T-helper 1 cell treated with Interleukin-12 subunit alpha and Interleukin-12 subunit beta and Interleukin-4 antibody, amounts not matched to agents 30 μg/mL and 1 μg/mL, for 36 hours (primary cell): ENCODE results near the gene PLA2G4E.
A peak's percentile ranks its signal among the peaks of the same experiment; 100 is the strongest.

Experiments
- H3K27ac Mint-ChIP-seq: one replicate; pipeline ENCODE4 v1.8.0; 2021; ENCODE audit warnings: mild to moderate bottlenecking, mixed read lengths
- H3K27me3 Mint-ChIP-seq: one replicate; pipeline ENCODE4 v1.8.0; 2021; ENCODE audit warnings: low read depth, mixed read lengths
- H3K36me3 Mint-ChIP-seq: one replicate; pipeline ENCODE4 v1.8.0; 2021; ENCODE audit warnings: low read depth, mixed read lengths
- H3K4me1 Mint-ChIP-seq: one replicate; pipeline ENCODE4 v1.8.0; 2021; ENCODE audit warnings: low read depth, mixed read lengths
- H3K4me3 Mint-ChIP-seq: one replicate; pipeline ENCODE4 v1.8.0; 2021; ENCODE audit warnings: mild to moderate bottlenecking, moderate library complexity, mixed read lengths
- H3K9me3 Mint-ChIP-seq: one replicate; pipeline ENCODE4 v1.8.0; 2021; ENCODE audit warnings: mixed read lengths

Gene PLA2G4E

DNA sequence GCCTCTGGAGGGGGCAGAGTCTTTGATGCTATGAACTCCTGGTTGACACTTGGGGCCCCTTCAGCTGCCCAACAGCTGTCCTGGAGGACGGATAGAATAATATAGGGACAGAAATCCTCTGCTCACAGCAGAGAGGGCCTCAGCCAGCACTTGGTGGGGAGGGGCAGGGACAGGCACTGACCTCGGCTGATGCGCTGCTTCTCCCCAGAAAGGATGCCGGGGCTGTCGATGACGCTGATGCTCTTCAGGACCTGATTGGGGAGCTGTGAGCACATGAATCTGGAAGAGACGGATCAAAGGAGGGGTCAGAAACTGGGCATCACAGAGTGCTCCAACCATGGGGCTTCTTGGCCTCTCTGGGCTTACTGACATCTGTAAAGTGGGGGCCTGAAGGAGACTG, 78.0 kb downstream of the PLA2G4E start:
- Mint-ChIP-seq H3K27me3 (no peaks in the 10 kb centered on the region), H3K9me3 (no peaks in the 10 kb centered on the region), H3K4me3 (no peak overlapping the region), H3K4me1 (peaks cover 35% of the 10 kb centered on the region), H3K27ac (peak overlapping the region; percentile 63), H3K36me3 (peaks cover 31% of the 10 kb centered on the region)

DNA sequence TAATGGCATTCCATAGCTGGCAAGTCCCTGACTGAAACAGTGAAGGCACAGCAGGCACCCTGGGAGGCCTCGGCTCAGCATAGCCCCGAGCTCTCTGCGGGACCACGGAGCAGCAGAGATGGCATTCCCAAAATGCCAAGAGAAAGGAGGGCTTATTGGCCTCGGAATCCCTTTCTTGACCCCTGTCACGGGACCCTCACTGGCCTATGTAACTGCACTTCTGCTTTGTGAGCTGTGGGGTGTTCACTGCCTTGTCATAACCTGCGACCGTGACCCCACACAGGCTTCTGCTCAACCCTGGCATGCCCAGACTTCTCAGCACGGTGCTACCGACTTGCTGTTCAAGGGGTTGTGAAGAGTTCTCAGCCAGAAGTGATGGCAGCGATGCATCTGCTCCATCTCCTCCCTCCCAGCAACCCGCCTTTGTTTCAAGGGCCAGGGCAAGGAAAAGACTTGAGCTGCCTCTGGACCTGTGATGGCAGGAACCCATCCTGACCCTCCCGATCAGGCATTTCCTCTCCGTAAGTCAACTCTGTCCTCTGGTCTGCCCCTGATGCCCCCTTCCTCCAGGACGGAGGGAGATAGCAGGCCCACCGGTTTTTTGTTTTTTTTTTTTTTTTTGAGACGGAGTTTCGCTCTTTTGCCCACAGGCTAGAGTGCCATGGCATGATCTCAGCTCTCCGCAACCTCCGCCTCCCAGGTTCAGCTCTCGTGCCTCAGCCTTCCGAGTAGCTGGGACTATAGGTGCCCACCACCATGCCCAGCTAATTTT, 79.0 kb downstream of the PLA2G4E start:
- peaks cover 43% of the 10 kb centered on the region for H3K4me1 Mint-ChIP-seq
- H3K4me3 Mint-ChIP-seq: no peak overlapping the region
- H3K36me3 Mint-ChIP-seq: peaks cover 28% of the 10 kb centered on the region
- no peak overlapping the region for H3K27ac Mint-ChIP-seq
- H3K27me3 Mint-ChIP-seq: no peaks in the 10 kb centered on the region
- no peaks in the 10 kb centered on the region for H3K9me3 Mint-ChIP-seq

GRCh38 chr15:41940441-41940857, 80.4 kb downstream of the PLA2G4E start:
- Mint-ChIP-seq H3K36me3 (peaks cover 28% of the 10 kb centered on the region), H3K27me3 (no peaks in the 10 kb centered on the region), H3K4me3 (peak overlapping the region; percentile 33), H3K9me3 (no peaks in the 10 kb centered on the region), H3K4me1 (peaks cover 55% of the 10 kb centered on the region), H3K27ac (peak overlapping the region; percentile 85)

DNA sequence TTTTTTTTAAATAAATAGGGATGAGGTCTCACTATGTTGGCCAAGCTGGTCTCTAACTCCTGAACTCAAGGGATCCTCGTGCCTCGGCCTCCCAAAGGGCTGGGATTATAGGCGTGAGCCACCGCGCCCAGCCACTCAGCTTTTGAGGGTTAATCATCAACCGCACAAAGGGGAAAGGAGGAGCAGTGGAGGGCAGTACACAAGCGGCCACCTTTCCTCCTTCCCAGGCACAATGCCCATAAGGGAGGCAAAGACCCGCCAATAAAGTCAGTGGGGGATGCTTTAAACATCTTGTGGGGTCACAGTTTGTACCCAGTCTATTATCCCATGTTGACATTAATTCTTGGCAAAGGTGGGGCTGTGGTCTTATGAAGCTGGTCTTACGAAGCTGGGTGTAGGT, 80.9 kb downstream of the PLA2G4E start:
- no peaks in the 10 kb centered on the region for H3K9me3 Mint-ChIP-seq

DNA sequence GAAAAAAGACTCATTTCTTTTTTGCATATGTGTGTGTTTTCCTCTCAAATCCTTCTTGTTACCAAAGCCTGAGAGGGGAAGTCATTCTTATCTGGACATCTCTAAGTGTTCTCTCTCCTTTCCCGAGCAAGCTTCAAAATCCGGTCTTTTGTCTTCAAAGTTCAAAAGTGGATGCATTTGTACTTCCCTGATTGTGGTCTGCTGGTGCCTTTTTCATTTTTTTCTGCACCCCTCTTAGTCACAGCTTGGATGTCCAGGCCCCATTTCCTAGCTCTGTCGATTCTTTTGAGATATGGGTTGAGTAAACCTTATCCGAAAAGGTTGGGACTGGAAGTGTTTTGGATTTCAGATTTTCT, 83.3 kb downstream of the PLA2G4E start:
- no peaks in the 10 kb centered on the region for H3K27me3 Mint-ChIP-seq
- H3K27ac Mint-ChIP-seq: peak overlapping the region; percentile 100
- H3K4me3 Mint-ChIP-seq: peak overlapping the region; percentile 74
- H3K9me3 Mint-ChIP-seq: no peaks in the 10 kb centered on the region
- peaks cover 21% of the 10 kb centered on the region for H3K36me3 Mint-ChIP-seq
- peaks cover 68% of the 10 kb centered on the region for H3K4me1 Mint-ChIP-seq

More for the DNA sequence above, 80.9 kb downstream of the PLA2G4E start:
- peak overlapping the region; percentile 33 for H3K4me3 Mint-ChIP-seq
- peaks cover 26% of the 10 kb centered on the region for H3K36me3 Mint-ChIP-seq
- H3K27me3 Mint-ChIP-seq: no peaks in the 10 kb centered on the region
- peak overlapping the region; percentile 85 for H3K27ac Mint-ChIP-seq
- peaks cover 57% of the 10 kb centered on the region for H3K4me1 Mint-ChIP-seq

DNA sequence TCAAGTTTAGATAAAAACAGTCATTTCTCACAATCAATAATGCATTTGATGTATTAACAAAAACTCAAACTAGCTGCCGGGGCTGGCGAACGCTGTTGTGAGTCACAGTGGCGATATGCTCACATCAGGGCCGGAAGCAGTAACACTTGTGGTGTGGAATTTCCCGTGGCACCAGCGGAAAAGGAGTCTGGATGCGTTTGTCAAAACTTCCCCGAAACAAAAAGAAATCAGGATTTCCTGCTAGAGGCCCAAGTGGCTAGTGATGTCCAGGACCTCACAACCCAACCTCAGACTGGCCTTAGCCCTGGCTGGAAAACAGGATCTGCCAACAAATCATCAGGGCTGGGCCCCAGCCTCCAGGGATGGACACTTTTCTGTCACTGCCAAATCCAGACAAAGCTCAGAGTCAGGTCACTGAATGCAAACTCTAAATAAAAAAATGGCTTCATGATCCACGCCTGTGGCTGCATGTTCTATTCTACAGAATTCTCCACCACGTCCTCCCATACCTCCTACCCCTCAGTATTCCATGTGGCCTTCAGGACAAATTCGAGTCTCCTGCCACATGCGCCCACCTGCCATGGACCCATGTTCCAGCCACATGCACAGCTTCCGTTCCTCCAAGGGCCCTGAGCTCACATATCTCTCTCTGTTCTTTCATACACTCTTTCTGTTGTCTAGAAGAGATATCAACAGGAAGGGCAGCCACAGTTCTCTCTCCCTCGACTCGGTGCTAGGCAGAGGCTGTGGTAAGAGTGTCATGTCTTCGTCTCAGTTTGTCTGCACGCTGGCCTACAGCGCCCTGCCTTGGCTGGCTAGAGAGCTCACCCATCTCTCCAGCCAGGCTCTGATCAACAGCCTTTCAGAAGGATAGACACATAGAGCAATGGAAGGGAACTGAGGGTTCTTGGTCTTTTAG, 83.9 kb downstream of the PLA2G4E start:
- peak overlapping the region; percentile 100 for H3K27ac Mint-ChIP-seq
- H3K9me3 Mint-ChIP-seq: no peaks in the 10 kb centered on the region
- peak overlapping the region; percentile 74 for H3K4me3 Mint-ChIP-seq
- peaks cover 17% of the 10 kb centered on the region for H3K36me3 Mint-ChIP-seq
- no peaks in the 10 kb centered on the region for H3K27me3 Mint-ChIP-seq
- H3K4me1 Mint-ChIP-seq: peaks cover 67% of the 10 kb centered on the region

DNA sequence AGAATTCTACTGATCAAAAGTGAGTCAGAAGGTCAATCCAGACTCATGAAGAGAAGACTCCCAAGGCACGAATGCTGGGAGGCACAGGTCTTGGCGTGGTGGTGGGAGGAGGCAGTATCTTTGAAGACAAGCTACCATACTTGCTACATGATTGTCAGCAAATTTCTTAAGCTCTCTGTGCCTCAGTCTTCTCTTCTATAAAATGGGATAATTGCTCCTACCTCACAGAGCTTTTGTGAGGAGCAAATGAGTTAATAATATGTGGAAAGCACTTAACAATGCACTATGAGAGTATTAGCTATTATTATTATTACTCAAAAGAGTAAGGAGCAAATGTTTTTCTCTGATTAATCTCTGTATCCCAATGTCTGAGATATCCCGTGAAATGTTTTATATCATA, 84.7 kb downstream of the PLA2G4E start:
- peak overlapping the region; percentile 100 for H3K27ac Mint-ChIP-seq
- H3K36me3 Mint-ChIP-seq: peaks cover 17% of the 10 kb centered on the region
- H3K27me3 Mint-ChIP-seq: no peaks in the 10 kb centered on the region
- H3K4me1 Mint-ChIP-seq: peaks cover 67% of the 10 kb centered on the region
- no peaks in the 10 kb centered on the region for H3K9me3 Mint-ChIP-seq
- peak overlapping the region; percentile 74 for H3K4me3 Mint-ChIP-seq

DNA sequence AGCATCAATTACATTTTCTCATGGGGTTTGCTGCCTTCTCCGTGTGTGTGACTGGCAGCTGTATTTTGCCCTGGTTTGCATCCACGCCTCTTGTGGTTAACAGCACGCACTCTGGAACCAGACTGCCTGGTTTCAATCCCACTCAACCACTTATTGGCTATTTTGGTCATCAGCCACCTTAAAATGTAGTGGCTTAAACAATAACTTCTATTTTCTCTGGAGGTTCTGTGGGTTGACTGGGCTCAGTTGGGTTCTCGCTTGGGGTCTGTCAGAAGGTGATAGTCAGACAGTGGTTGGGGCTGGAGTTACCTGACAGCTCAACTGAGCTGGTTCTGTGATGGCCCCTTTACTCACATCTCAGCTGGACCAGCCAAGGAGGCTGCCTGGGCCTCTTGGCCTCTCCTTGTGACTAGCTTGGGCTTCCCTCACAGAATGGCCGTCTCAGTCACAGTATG, 85.2 kb downstream of the PLA2G4E start:
- Mint-ChIP-seq H3K27ac (peak overlapping the region; percentile 100), H3K9me3 (no peaks in the 10 kb centered on the region), H3K36me3 (peaks cover 15% of the 10 kb centered on the region), H3K4me1 (peaks cover 61% of the 10 kb centered on the region), H3K4me3 (peak overlapping the region; percentile 78), H3K27me3 (no peaks in the 10 kb centered on the region)

DNA sequence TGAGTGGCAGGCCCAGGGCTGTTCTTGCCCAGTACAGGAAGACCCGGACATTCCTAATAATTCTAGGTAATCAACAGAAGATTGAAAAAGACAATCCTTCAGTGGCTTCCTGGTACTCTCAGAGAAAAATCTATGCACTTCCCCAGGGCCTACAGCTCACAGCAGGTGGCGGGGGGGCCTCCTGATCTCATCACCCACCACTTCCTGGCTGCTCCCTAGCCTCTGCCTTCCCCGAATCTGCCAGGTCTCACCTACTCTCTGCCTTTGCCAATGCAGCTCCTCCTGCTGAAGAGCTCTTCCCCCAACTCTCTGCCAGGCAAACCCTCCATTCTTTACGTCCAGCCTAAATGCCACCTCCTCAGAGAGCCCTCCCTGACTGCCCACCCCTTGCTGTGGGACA, 86.0 kb downstream of the PLA2G4E start:
- Mint-ChIP-seq H3K4me3 (peak overlapping the region; percentile 78), H3K27ac (peak overlapping the region; percentile 100), H3K36me3 (peaks cover 11% of the 10 kb centered on the region), H3K9me3 (no peaks in the 10 kb centered on the region), H3K27me3 (no peaks in the 10 kb centered on the region), H3K4me1 (peaks cover 58% of the 10 kb centered on the region)

DNA sequence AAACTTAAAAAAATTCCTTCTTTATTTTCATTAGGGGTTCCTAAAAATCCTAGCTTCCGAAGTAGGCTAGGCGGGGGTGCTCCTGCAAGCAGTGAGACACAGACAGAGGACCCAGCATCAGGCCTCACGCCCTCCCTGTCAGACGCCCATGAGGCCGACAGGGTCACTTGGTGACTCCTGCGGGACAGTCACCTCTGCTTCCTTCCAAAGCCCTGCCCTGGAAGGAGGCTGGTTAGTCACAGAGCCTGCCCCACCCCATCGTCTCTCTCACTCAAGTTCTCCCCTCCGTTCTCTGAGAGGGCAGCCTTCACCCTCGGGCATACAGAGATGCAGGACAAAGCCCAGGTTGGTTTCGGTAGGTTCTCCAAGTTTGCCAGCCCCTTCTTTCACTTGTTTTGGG, 87.1 kb downstream of the PLA2G4E start:
- H3K4me3 Mint-ChIP-seq: no peak overlapping the region
- peak overlapping the region; percentile 100 for H3K27ac Mint-ChIP-seq
- H3K4me1 Mint-ChIP-seq: peaks cover 65% of the 10 kb centered on the region
- H3K36me3 Mint-ChIP-seq: peaks cover 11% of the 10 kb centered on the region
- H3K27me3 Mint-ChIP-seq: no peaks in the 10 kb centered on the region
- H3K9me3 Mint-ChIP-seq: no peaks in the 10 kb centered on the region

GRCh38 chr15:41933326-41933725, 87.5 kb downstream of the PLA2G4E start:
- peak overlapping the region; percentile 100 for H3K27ac Mint-ChIP-seq
- H3K36me3 Mint-ChIP-seq: peaks cover 11% of the 10 kb centered on the region
- no peak overlapping the region for H3K4me3 Mint-ChIP-seq
- peaks cover 63% of the 10 kb centered on the region for H3K4me1 Mint-ChIP-seq
- H3K27me3 Mint-ChIP-seq: no peaks in the 10 kb centered on the region
- H3K9me3 Mint-ChIP-seq: no peaks in the 10 kb centered on the region

GRCh38 chr15:41932511-41933289, 88.1 kb downstream of the PLA2G4E start:
- peaks cover 58% of the 10 kb centered on the region for H3K4me1 Mint-ChIP-seq
- H3K27ac Mint-ChIP-seq: peak overlapping the region; percentile 100
- no peak overlapping the region for H3K4me3 Mint-ChIP-seq
- no peaks in the 10 kb centered on the region for H3K9me3 Mint-ChIP-seq
- no peaks in the 10 kb centered on the region for H3K27me3 Mint-ChIP-seq
- peaks cover 11% of the 10 kb centered on the region for H3K36me3 Mint-ChIP-seq

GRCh38 chr15:41932101-41932500, 88.7 kb downstream of the PLA2G4E start:
- Mint-ChIP-seq H3K4me1 (peaks cover 56% of the 10 kb centered on the region), H3K4me3 (no peak overlapping the region)

More at GRCh38 chr15:41932101-41932500, 88.7 kb downstream of the PLA2G4E start:
- H3K9me3 Mint-ChIP-seq: no peaks in the 10 kb centered on the region
- H3K27ac Mint-ChIP-seq: no peak overlapping the region
- peaks cover 14% of the 10 kb centered on the region for H3K36me3 Mint-ChIP-seq
- H3K27me3 Mint-ChIP-seq: no peaks in the 10 kb centered on the region
